Esophagus squamous epithelium (tissue), 5 donors: ENCODE measurements around the gene SSC4D. TPM values are rescaled to one million over a fixed set of nuclear protein-coding genes. Genes with fewer than 3 reads are reported as not detected.

Experiments
- DNase-seq: peaks from one replicate; lab custom pipeline; 2025; lab: John Stamatoyannopoulos, UW
- H3K27ac ChIP-seq, 4 donors: fragments of 200-600 bp; sonication (generic); one replicate each; pipeline ENCODE4 v1.5.1; 2016 to 2019; ENCODE audit warnings: mild to moderate bottlenecking in 1 of 4
- H3K27me3 ChIP-seq, 4 donors: fragments of 200-600 bp; sonication (generic); 1 replicate in 3 of 4; 2 replicates in 1 of 4; pipeline versions ENCODE4 v1.5.1 to v1.6.0; 2017 to 2021; ENCODE audit warnings: antibody characterized with exemption in 1 of 4
- H3K36me3 ChIP-seq, 3 donors: fragments of 200-600 bp; sonication (generic); one replicate each; pipeline ENCODE4 v1.5.1; 2016 to 2019
- H3K4me1 ChIP-seq, 3 donors: fragments of 200-600 bp; sonication (generic); one replicate each; pipeline ENCODE4 v1.5.1; 2017 to 2019
- H3K4me3 ChIP-seq, 4 donors: fragments of 200-600 bp; sonication (generic); 1 replicate in 3 of 4; 2 replicates in 1 of 4; pipeline ENCODE4 v1.5.1; 2016 to 2019; ENCODE audit warnings: mild to moderate bottlenecking in 2 of 4, moderate library complexity in 1 of 4
- H3K9me3 ChIP-seq, 3 donors: fragments of 200-600 bp; sonication (generic); one replicate each; pipeline ENCODE4 v1.5.1; 2016 to 2019
- POLR2A ChIP-seq, 4 donors: fragments of 450-650 bp; IDR thresholded peaks; one replicate each; pipeline ENCODE4 v1.6.1; 2017; ENCODE audit warnings: antibody characterized with exemption in 4 of 4, mild to moderate bottlenecking in 4 of 4, moderate library complexity in 3 of 4
- WGBS, 2 donors: methylation state at CpG; one replicate each; pipeline ENCODE4 v1.1.5; 2018; 5-methylcytosine and 5-hydroxymethylcytosine counted together
- intact Hi-C: fragments of 100-400 bp; cut with DNase I; formaldehyde crosslinking; loops from one replicate; pipeline ENCODE4 v1.15.0; 2022
- total RNA-seq, 4 donors: library from RNA; depleted of rRNA; stranded (reverse); fragments of >200 nt; gene quantifications; one replicate each; pipeline ENCODE4 v1.1.0, GENCODE V29; 2016
- TF ChIP-seq, protein P1 (sequence below), 6 experiments: fragments of 450-650 bp in 4 of 6; fragments of 200-600 bp in 2 of 6; sonication (generic) in 2 of 6; IDR thresholded peaks; one replicate each; pipeline ENCODE4 v1.5.1; 2016 to 2019; ENCODE audit warnings: antibody characterized with exemption in 6 of 6, mild to moderate bottlenecking in 4 of 6, moderate library complexity in 4 of 6
- donor health status: DM: yes; HTN: yes; CAD: no.

SSC4D gene
- total RNA-seq, 4 donors from 2014 or later = 0.48 TPM; not detected in 3

DNA sequence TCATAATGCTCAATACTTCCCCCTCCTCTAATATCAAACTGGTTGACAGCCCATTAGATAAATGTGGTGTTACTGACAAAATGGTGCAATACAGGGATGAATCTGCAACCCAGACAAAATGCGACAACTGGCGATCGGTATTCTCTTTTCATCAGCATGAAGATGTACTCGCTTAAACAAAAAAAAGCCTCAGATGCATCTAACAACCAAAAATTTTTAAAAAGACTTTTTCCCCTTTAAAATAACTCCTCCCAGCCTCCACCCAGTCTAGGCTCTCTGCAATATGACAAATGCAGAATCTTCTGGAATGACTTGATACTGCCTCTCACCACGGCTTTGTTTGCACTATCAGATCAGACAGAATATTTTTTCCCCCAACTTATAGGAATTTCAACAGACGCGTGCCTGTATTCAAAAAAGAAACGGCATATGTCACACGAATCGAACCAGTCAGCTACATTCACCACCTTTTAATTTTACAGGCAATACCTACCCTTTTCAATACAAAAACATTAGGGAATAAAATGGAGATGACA lies 52.0 kb downstream of the SSC4D start:
- TF ChIP-seq POLR2A (IDR thresholded peaks at IDR 0.05) = no peak
- Histone ChIP-seq H3K27me3 (no peaks in the 10 kb centered on the region), H3K4me3 (peak overlapping the region; percentile 76 to 96 (median 89)), H3K27ac (peak overlapping the region; percentile 97 to 100 (median 98)), H3K36me3 (peaks cover 0 to 13% (median 0%) of the 10 kb centered on the region in 3 donors), H3K4me1 (peaks cover 9 to 65% (median 40%) of the 10 kb centered on the region in 3 donors), H3K9me3 (no peaks in the 10 kb centered on the region)
- intact Hi-C loops = loop anchor here (5.0 to 10.0 kb wide), 2 partner anchors 35 to 53 kb away; partner anchors contain the start of gene HSPB1
- 1% methylated on average over 10 of the region's 10 CpGs for WGBS, 2 donors
- DNase-seq = no peak

DNA sequence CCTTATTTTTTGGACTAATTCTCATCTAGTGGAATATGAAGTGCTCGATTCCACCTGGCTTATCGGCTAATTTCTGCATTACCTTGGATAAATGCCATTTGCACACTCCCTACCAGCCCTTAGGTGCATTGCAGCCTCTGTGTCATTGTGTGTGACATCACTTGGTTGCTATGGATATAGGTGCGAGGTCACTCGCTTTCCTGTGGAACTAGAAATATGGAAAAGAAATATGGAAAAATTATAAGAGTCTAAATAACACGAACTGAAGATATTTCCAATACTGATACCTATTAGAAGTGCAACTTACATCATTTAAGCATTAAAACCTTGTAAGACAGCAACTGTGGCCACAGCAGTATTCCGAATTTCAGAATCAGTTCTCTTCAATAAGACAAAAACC lies 52.7 kb downstream of the SSC4D start:
- 33 to 43% methylated on average over 6 of the region's 6 CpGs for WGBS, 2 donors
- H3K4me1 ChIP-seq = peaks cover 9 to 72% (median 47%) of the 10 kb centered on the region in 3 donors
- TF ChIP-seq, protein P1, sequence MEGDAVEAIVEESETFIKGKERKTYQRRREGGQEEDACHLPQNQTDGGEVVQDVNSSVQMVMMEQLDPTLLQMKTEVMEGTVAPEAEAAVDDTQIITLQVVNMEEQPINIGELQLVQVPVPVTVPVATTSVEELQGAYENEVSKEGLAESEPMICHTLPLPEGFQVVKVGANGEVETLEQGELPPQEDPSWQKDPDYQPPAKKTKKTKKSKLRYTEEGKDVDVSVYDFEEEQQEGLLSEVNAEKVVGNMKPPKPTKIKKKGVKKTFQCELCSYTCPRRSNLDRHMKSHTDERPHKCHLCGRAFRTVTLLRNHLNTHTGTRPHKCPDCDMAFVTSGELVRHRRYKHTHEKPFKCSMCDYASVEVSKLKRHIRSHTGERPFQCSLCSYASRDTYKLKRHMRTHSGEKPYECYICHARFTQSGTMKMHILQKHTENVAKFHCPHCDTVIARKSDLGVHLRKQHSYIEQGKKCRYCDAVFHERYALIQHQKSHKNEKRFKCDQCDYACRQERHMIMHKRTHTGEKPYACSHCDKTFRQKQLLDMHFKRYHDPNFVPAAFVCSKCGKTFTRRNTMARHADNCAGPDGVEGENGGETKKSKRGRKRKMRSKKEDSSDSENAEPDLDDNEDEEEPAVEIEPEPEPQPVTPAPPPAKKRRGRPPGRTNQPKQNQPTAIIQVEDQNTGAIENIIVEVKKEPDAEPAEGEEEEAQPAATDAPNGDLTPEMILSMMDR (IDR thresholded peaks at IDR 0.05) = peak in 2 of 6 experiments; percentile 9 to 32
- TF ChIP-seq POLR2A (IDR thresholded peaks at IDR 0.05) = no peak
- H3K27ac ChIP-seq = peak overlapping the region; percentile 97 to 100 (median 98)
- H3K9me3 ChIP-seq = no peaks in the 10 kb centered on the region
- intact Hi-C loops = loop anchor here (5.0 to 10.0 kb wide), 2 partner anchors 35 to 52 kb away; partner anchors contain the start of gene HSPB1
- H3K27me3 ChIP-seq = no peaks in the 10 kb centered on the region
- no peak for DNase-seq
- H3K4me3 ChIP-seq = peak overlapping the region; percentile 76 to 96 (median 89)
- H3K36me3 ChIP-seq = peaks cover 0 to 13% (median 0%) of the 10 kb centered on the region in 3 donors

DNA sequence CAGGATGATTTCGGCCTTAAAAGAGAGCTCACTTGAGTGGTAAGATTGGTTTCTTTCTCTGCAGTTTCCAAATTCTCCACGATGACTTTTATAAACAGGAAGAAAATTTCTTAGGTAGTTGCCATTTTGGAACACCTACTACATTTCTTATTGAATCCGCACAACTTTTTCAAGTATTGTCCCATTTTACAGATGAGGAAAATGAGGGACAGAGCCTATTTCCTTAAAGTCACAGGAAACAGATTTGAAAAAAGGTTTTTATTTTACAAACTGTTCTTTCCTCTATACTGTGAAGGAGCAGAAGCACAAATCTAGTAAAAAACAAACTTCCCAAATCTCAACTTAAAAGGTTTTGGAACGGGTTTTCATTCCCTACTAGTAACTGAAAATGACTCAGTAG lies 53.4 kb downstream of the SSC4D start:
- Histone ChIP-seq H3K4me1 (peaks cover 9 to 78% (median 47%) of the 10 kb centered on the region in 3 donors), H3K9me3 (no peaks in the 10 kb centered on the region), H3K27ac (peak overlapping the region in 1 of 4 donors; percentile 97), H3K4me3 (no peak overlapping the region), H3K27me3 (no peaks in the 10 kb centered on the region), H3K36me3 (peaks cover 0 to 20% (median 0%) of the 10 kb centered on the region in 3 donors)
- no peak for DNase-seq
- intact Hi-C loops = loop anchor here (5.0 to 10.0 kb wide), 2 partner anchors 34 to 51 kb away; partner anchors contain the start of gene HSPB1
- no peak for TF ChIP-seq POLR2A (IDR thresholded peaks at IDR 0.05)
- TF ChIP-seq, protein P1 (IDR thresholded peaks at IDR 0.05) = no peak
- WGBS, 2 donors = 62 to 65% methylated on average over 4 of the region's 4 CpGs

DNA sequence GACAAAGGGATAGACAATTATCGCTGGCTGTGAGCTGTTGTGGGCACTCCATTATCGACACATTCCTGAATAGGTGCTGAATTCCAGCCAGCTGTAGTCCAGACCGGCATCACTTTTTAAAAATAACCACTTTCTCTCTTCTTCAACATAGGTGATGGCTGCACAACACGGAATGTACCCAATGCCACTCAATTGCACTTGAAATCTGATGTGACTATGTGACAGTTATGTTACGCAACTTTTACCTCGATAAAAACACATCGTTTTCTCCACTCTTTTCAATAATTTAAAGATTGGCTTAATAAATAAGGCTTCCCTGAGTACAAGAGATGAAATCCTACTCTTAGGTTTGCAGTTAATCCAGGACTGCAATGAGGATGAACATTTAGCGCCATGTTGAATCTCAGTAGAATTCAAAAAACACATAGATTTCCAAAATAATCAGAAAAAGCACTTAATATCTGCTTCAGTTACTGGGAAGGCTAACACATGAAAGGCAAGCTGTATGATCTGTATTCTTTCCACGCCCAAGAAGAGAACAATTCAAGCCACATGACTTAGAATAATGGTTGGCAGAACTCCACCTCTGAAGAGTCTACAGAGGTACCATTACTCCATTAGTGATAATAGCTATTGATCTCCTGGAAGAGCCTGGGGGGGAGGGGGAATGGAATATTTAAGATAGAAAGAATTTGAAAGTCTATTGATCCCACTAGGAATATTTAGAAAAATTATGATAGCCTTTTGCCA lies 54.3 kb downstream of the SSC4D start:
- WGBS, 2 donors = 74 to 81% methylated on average over 9 of the region's 9 CpGs
- intact Hi-C loops = loop anchor here (5.0 to 10.0 kb wide), 2 partner anchors 33 to 50 kb away; partner anchors contain the start of gene HSPB1
- Histone ChIP-seq H3K9me3 (no peaks in the 10 kb centered on the region), H3K4me3 (no peak overlapping the region), H3K27ac (no peak overlapping the region), H3K27me3 (no peaks in the 10 kb centered on the region), H3K36me3 (peaks cover 0 to 30% (median 0%) of the 10 kb centered on the region in 3 donors), H3K4me1 (peaks cover 8 to 79% (median 47%) of the 10 kb centered on the region in 3 donors)
- DNase-seq = no peak
- TF ChIP-seq, protein P1 (IDR thresholded peaks at IDR 0.05) = no peak
- no peak for TF ChIP-seq POLR2A (IDR thresholded peaks at IDR 0.05)

DNA sequence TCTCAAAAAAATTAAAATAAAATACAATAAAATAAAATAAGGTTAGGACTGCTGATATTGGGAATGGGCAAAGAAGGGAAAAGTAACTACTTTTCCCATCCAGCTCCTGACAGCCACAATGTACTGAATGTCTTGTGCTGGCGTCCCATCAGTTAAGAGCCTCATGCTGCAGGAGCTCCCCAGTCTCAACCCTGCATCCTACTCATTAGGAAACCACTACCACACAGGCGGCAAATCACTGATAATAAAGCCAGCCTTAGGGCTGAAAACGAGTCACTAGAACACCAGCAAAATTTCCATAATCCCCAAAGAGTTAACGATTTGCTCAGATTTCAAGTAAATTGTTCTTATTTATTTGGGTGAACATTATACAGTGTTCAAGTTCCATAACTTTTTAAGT lies 55.0 kb downstream of the SSC4D start:
- Histone ChIP-seq H3K27ac (no peak overlapping the region), H3K4me1 (peaks cover 1 to 78% (median 41%) of the 10 kb centered on the region in 3 donors), H3K4me3 (no peak overlapping the region), H3K9me3 (no peaks in the 10 kb centered on the region), H3K27me3 (no peaks in the 10 kb centered on the region), H3K36me3 (peaks cover 0 to 36% (median 0%) of the 10 kb centered on the region in 3 donors)
- TF ChIP-seq POLR2A (IDR thresholded peaks at IDR 0.05) = no peak
- TF ChIP-seq, protein P1 (IDR thresholded peaks at IDR 0.05) = no peak
- intact Hi-C loops = loop anchor here (10.0 kb wide), 1 partner anchor 50 kb away; the partner anchor contains the start of gene HSPB1
- no peak for DNase-seq
- WGBS, 2 donors = 74 to 81% methylated on average over 4 of the region's 4 CpGs
